Nephron progenitor cell (in vitro differentiated cells): ENCODE measurements around the gene LGALS14.

ENCODE experiments used
- DNase-seq: peaks from one replicate; pipeline ENCODE4 v3.0.0; 2021
- H3K27ac Mint-ChIP-seq: 2 replicates; pipeline ENCODE4 v1.8.0; 2021; ENCODE audit warnings: mild to moderate bottlenecking, moderate library complexity, mixed read lengths
- H3K27me3 Mint-ChIP-seq: 2 replicates; pipeline ENCODE4 v1.8.0; 2021; ENCODE audit warnings: mild to moderate bottlenecking, low read depth, mixed read lengths; ENCODE audit not compliant: poor library complexity
- H3K36me3 Mint-ChIP-seq: 2 replicates; pipeline ENCODE4 v1.8.0; 2021; ENCODE audit warnings: low read depth, mixed read lengths
- H3K4me1 Mint-ChIP-seq: 2 replicates; pipeline ENCODE4 v1.8.0; 2021; ENCODE audit warnings: mixed read lengths
- H3K4me3 Mint-ChIP-seq: 2 replicates; pipeline ENCODE4 v1.8.0; 2021; ENCODE audit warnings: mild to moderate bottlenecking, moderate library complexity, mixed read lengths
- H3K9me3 Mint-ChIP-seq: 2 replicates; pipeline ENCODE4 v1.8.0; 2021; ENCODE audit warnings: mild to moderate bottlenecking, moderate library complexity, mixed read lengths
- CTCF ChIP-seq: fragments of 200-600 bp; sonication (generic); IDR thresholded peaks from 2 replicates; pipeline ENCODE4 v1.5.0; 2021; ENCODE audit warnings: antibody characterized with exemption

The LGALS14 gene

GRCh38 chr19:39745643-39746042 is 41.4 kb downstream of the LGALS14 start:
- Mint-ChIP-seq H3K36me3 (no peaks in the 10 kb centered on the region), H3K27ac (no peak overlapping the region), H3K27me3 (peaks cover 20% of the 10 kb centered on the region), H3K9me3 (no peaks in the 10 kb centered on the region), H3K4me1 (no peaks in the 10 kb centered on the region), H3K4me3 (no peak overlapping the region)
- DNase-seq = no peak
- no peak for TF ChIP-seq CTCF

GRCh38 chr19:39746836-39747529 is 42.7 kb downstream of the LGALS14 start:
- no peak for DNase-seq
- H3K27me3 Mint-ChIP-seq = peaks cover 19% of the 10 kb centered on the region
- no peak for TF ChIP-seq CTCF
- no peaks in the 10 kb centered on the region for H3K4me1 Mint-ChIP-seq
- H3K36me3 Mint-ChIP-seq = no peaks in the 10 kb centered on the region
- H3K27ac Mint-ChIP-seq = no peak overlapping the region
- H3K4me3 Mint-ChIP-seq = no peak overlapping the region
- H3K9me3 Mint-ChIP-seq = no peaks in the 10 kb centered on the region

DNA sequence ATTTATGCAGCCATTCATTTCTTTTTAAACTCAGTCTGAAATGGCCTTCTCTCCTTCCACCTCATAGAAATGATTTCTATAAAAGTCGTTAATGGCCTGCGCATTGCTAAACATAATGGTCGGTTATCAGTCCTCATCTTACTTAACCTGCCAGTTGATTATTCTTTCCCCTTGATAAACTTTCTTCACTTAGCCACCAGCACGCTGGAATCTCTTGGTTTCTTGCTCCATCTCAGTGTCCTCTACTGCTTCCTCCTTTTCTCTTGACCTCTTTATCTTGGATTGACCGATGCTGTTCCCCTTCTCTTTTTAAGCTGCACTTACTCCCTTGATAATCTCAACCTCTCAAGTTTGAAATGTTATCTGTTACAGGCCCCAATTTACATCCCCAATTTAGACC is 45.7 kb downstream of the LGALS14 start:
- Mint-ChIP-seq H3K27me3 (peaks cover 30% of the 10 kb centered on the region), H3K4me1 (no peaks in the 10 kb centered on the region), H3K27ac (no peak overlapping the region), H3K36me3 (no peaks in the 10 kb centered on the region), H3K9me3 (no peaks in the 10 kb centered on the region), H3K4me3 (no peak overlapping the region)
- no peak for DNase-seq
- TF ChIP-seq CTCF = no peak

- no peak for TF ChIP-seq CTCF
- no peak overlapping the region for H3K4me3 Mint-ChIP-seq
- no peaks in the 10 kb centered on the region for H3K4me1 Mint-ChIP-seq
- H3K27me3 Mint-ChIP-seq = peaks cover 39% of the 10 kb centered on the region
- no peak overlapping the region for H3K27ac Mint-ChIP-seq
- no peaks in the 10 kb centered on the region for H3K36me3 Mint-ChIP-seq
- H3K9me3 Mint-ChIP-seq = no peaks in the 10 kb centered on the region
- DNase-seq = no peak
Observed at GRCh38 chr19:39752390-39752789, 48.1 kb downstream of the LGALS14 start.

- Mint-ChIP-seq H3K36me3 (no peaks in the 10 kb centered on the region), H3K4me3 (no peak overlapping the region), H3K27me3 (peaks cover 43% of the 10 kb centered on the region), H3K27ac (no peak overlapping the region), H3K4me1 (no peaks in the 10 kb centered on the region), H3K9me3 (no peaks in the 10 kb centered on the region)
- TF ChIP-seq CTCF = no peak
- DNase-seq = no peak
Observed at GRCh38 chr19:39752795-39753194, 48.5 kb downstream of the LGALS14 start.

- H3K4me3 Mint-ChIP-seq = no peak overlapping the region
- peaks cover 54% of the 10 kb centered on the region for H3K27me3 Mint-ChIP-seq
- H3K9me3 Mint-ChIP-seq = no peaks in the 10 kb centered on the region
- H3K36me3 Mint-ChIP-seq = no peaks in the 10 kb centered on the region
- no peak for TF ChIP-seq CTCF
- no peak overlapping the region for H3K27ac Mint-ChIP-seq
- DNase-seq = no peak
- H3K4me1 Mint-ChIP-seq = no peaks in the 10 kb centered on the region
Observed at GRCh38 chr19:39754544-39754943, 50.3 kb downstream of the LGALS14 start.
